Stimulated activated CD4-positive, alpha-beta T cell treated with anti-CD3 and anti-CD28 coated beads, TNF-alpha, amount 100 ng/mL, for 4 hours (primary cell): Measurements from ENCODE around the gene TTLL12.

Source experiments
- DNase-seq, 3 experiments: peaks; one replicate each; pipeline ENCODE4 v3.0.0-alpha.2; 2020; ENCODE audit warnings: low read depth in 3 of 3

TTLL12 gene

DNA sequence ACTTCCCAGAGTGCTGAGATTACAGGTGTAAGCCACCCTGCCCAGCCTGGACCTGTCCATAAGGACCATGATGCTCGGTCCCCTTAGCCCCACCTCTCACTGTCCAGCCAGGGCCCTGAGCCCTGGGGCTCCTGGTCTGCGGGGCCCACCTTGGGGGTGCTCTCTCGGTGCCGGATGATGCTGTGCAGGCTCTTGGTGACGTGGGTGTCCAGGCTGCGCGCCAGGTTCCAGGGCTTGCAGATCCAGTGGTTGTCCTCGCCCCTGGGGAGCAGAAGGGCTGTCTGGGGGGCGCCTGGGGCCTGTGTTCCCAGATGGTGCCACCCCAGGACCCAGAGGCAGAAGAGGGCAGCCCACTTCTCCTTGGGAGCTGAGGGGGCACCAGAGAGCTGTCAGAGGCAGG, 13.4 kb downstream of the TTLL12 start:
- no peak for DNase-seq

DNA sequence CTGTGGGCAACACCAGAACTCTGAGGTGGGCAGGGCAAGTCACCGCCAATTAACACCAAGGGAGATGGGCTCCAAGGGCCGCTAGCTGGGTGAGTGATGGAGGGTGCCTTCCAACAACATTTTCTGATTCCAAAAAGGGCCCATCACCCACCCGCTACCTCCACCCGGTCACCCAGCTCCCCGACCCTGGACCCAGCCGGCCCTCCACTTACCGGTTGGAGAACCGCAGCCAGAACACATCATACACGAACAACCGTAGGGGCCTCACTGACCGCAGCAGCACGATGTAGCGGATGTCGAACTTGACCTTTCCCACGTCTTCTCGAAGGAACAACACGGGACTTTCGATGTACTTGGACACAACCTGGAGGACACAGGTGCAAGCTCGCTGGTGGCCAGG, 14.7 kb downstream of the TTLL12 start:
- no peak for DNase-seq

DNA sequence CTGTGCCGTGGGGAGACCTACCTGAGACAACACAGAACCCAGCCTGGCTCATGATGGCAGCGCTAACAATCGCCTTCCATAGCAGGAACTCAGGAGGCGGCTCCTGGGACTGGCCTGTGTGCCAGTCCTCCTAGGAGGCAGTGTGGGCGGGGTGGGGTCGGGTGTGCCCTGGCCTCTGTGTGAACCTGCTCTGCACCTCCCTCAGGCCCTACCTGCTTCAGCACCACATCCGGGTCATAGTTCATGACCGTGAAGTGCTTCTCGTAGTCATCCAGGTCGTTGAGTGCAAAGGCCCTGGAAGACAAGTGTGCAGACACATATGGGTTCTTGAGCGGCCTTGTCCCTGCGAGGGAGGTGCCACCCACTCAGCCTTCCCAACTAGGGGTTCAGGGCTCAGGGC, 15.3 kb downstream of the TTLL12 start:
- DNase-seq: no peak

DNA sequence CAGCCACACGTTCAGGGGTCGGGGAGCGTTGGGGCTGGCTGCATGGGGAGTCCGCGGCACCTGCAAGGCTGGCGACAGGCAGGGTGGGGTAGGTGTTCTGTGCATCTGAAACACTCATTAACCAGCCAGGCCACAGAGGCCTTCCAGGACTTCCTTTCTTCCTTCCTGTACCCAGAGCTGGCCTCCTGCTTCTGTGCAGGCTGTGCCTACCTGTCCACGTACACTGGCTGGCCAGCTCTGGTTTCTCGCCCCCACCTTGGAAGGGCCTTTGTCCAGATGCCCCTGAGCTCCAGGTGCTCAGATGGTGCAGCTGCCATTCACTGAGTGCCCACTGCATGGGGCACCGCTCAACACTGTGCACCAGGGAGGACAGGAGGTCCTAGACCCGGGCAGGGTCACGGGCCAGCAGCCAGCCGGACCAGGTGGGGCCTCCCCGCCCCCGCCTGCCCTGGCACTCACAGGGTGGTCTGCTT, 15.9 kb downstream of the TTLL12 start:
- no peak for DNase-seq

DNA sequence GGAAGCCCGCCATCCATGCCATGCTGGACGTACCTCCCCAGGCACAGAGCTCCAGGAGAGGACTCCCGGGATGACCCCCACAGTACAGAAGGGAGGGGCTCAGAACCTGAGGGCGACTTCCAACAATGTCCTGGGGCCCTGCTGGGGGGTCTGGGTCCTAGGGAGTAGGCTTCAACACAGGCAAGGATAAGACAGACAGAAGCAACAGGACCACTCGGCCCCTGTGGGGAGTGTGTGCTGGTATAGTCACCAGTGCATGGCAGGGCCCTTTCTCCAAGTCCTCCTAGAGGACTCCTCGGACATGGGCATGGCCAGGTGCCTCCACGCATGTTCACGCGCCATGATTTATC, 16.8 kb downstream of the TTLL12 start:
- DNase-seq: no peak

DNA sequence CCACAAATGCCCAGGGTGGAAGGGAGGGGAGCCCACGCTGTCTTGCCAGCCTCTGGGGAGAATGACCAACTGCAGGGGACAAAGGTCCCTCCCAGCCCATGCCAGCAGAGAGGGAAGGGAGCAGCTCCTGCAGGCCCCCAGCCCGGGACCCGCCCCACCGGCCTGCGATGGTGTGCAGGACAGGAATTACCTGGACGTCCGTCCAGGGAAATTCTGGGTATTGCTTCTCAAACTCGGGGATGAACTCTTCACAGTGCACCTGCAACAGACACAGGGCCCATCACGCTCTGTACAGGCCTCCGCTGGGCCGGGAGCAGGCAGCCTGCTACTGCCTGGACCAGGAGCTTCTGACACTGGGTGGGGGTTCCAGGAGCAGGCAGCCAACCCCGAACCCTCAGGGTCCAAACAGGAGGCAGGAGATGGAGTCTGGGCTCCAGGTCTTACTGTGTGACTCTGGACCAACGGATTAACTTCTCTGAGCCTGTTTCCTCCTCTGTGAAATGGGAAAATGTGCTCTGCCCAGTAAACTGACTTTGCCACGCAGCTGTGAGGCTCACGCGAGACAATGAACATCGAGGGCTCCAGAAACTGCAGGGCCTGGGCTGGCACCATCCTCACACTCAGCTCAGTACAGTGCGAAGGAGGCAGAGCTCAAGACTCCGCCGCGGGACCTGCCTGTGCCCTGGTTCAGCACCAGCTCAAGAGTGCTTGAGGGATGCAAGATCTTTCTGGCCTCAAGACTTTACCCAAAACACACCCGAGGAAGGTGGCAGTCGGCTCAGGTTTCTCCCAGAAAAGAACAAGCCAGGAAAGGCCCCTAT, 17.4 kb downstream of the TTLL12 start:
- no peak for DNase-seq

DNA sequence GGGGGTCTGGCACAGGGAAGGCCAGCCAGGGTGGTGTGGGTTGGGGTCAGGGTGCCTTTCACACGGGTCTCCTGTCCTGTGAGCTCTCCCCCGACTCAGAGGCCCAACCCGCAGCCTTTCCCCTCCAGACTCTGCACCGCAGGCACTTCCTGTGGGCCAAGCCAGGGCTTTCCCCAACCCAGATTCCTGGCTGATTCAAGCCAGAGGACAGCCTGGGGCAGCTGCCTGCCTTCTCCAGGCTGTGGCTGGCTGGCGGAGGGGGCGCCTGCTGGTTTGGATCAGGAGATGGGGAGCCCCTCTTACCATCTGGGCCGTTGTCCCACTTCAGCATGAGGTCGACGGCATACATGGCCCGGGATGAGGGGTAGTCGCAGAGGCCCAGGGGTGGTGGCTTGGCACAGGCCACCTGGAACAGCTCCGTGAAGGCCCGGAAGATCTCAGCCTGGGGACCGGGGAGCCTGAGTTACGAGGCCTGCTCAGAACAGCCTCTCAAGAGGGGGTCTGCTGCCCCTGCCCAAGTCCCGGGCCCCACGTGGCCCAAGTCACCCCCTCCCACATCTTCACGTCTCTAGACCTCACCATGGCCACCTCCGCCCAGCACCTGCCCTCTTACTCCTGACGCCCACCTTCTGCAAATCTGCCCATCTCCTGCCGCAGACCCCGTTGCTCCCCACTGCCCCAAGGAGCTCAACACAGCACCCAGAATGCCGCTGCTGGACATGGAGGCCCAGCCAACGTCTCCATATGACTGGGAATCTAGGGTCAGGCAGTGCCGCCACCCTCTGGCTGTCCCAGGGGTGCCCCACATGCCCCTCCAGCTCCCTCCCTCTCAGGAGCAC, 18.2 kb downstream of the TTLL12 start:
- DNase-seq: no peak

DNA sequence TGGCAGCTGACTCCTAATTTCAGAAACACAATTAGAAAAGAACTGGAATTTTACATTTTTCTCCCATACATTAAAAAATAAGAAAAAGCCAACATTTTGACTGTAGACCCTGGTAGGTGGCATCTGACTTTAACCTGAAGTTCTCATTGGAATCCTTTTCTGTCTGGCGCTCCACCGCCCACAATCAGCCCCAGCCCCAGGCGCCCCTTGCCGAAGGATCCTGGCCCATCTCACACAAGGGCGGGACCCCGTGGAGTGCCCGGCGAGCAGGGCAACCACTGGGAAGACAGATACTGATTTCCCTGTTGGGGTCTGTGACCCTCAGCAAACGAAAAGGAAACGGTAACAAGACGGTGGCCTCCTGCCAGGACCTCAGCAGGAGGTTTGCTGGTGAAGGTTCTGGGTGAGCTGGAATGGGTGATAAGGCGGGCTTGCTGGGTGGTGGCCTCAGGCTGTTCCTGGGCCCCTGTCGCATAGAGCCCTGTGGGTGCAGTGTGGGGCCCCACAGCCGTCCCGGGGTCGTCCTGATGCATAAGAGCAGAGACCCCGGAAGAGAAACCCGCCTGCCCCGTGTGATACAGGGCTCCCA, 19.8 kb downstream of the TTLL12 start:
- DNase-seq: no peak

DNA sequence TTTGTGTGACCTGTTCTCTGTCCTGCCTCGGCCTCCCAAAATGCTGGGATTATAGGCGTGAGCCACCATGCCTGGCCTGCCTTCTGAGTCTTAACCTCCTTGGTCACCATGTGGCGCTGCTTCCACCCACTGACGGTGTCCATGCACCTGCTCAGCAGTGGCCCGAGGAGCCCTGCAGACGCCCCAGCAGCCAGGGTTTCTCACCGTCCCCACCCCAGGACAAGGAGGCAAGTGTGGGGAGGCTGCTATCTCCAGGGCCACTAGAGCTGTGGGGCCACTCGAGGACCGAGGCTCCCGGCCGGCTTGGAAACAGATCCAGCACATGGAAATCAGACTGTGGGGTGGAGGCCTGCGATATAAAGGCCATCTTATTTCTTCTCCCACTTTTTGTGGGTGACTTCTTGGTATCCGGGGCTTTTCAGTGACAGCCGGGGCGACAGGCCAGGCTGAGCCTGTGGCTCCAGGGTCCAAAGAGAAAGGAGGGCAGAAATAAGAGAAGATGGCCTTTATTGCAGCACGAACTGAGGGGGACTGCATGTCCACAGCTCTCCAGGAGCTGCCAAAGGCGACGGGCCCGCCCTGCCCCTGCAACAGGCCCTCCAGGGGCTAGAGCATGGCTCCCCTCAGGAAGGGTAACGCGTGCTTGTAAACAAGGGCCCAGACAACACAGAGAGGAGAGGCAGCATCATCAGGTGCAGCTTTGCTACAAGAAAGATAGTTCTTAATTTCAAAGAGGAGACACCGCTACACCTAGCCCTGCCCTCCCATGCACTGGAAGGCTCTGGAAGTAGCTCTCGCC, 20.6 kb downstream of the TTLL12 start:
- no peak for DNase-seq

DNA sequence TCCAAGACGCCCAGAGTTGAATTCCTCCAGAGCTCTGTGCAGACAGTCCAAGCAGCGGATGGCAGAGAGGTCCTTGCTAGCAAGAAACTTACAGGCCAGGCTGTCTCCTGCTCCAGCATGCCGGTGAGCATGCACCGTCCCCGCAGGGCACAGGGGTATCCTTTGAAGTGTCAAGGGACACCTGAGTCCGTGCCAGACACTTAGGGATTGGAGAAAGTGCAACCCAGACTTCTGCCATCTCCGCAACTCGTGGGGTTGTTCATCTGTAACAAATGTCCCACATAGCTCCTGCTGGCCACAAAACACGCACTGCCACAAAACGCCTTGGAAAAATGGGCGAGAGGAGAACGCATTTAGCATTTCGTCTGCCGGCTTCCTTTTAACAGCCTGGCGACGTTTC, 22.3 kb downstream of the TTLL12 start:
- no peak for DNase-seq

DNA sequence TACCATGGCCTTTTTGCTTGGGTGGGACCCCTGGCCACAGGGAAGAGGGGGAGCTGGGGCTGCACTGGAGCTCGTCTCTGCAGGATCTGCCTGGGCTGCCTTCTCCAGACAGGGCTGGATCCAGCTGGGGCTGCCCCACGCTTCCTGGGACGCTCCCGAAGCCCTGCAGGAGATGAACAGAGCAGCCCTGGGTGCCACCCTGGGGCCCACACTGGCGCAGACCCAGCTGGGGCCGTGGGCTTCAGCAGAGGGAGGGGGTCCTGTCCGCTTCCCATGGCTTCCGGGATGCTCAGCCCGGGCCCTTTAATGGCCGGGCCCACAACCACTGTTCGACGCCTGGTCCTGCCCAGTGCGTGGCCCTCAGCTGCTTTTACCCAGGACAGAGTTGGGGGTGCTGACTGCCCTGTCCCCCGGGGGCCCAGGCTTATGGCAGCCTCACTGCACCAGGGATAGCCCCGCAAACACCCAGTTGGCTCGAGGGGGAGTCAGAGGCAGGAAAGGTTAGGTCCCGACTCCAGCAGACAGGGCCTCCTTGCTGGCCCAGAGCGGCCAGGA, 23.6 kb downstream of the TTLL12 start:
- no peak for DNase-seq

DNA sequence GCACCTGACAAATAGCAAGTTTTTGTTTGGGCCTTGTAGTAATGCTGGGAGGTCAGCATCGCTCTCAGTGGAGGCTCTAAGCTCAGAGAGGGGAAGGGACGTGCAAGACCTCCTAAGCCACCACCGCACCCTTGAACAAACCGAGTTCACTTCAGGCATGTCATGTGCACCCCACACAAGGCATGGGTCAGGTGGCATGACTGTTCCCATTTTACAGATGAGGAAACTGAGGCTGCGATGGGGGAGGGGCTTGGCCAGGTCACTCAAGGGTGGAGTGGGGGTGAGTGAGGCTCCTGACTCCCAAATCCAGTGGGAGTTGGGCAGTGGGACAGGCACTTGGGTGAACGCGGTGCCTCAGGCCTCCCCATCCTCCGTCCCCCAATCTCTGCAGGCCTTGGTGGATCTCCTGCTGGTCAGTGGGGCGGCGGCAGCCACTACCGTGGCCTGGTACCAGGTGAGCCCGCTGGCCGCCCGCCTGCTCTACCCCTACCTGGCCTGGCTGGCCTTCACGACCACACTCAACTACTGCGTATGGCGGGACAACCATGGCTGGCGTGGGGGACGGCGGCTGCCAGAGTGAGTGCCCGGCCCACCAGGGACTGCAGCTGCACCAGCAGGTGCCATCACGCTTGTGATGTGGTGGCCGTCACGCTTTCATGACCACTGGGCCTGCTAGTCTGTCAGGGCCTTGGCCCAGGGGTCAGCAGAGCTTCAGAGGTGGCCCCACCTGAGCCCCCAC, 24.4 kb downstream of the TTLL12 start:
- DNase-seq: no peak

DNA sequence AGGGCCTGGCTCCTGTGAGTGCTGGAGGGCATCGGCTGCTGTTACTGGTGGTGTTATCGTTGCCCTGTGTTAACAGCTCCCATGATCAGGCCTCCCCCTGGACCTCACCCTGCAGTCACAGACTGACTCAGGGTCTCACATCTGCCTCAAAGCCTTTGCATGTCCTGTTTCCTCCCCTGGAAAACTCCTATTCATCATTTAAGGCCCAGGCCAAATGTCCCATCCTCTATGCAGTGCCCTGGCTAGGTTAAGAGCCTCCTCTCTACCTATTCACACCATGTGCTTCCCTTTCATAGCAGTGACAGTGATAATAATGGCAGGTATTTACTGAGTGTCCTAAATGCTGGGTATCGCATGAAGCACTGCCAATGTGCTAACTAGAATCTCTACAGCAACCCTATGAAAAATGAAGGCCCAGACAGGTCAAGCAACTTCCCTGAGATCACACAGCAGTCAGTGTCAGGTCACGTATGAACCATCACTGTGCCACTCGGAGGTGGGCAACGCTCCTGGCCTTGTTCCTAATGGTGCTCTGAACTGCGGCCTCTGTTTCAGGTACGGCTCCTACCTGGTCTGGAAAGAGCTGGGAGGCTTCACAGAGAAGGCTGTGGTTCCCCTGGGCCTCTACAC, 26.3 kb downstream of the TTLL12 start:
- DNase-seq: no peak

DNA sequence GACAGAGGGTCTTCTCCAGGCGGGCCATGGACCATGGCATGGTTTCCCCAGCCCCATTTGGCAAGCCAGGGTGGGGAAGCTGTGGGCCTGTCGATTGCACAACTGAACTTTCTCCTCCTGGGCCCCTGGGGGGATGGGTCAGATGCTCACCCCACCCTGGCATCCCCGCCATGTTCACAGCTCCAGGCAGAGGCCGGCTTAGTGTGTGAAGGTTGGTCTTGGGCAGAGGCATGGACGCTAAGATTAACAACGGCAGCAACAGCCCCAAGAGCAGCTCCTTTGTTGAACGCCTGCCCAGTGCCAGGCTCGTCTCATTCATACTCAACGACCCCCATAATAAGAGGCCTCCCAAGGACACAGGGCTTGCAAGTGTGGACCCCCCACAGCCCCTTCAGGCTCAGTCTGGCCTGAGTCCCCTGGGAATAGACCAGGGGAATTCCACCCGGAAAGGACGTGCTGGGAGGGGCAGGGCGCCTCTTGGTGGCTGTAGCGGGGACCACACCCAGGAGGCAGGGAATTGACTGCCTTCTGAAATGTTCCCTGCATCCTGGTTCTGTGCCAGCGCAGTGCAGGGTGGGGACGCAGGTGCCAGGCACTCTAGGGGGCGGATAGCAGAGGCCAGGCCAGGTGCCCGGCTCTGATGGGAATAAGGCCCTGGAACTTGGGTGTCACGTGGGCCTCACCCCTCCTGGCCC, 27.3 kb downstream of the TTLL12 start:
- DNase-seq: no peak

DNA sequence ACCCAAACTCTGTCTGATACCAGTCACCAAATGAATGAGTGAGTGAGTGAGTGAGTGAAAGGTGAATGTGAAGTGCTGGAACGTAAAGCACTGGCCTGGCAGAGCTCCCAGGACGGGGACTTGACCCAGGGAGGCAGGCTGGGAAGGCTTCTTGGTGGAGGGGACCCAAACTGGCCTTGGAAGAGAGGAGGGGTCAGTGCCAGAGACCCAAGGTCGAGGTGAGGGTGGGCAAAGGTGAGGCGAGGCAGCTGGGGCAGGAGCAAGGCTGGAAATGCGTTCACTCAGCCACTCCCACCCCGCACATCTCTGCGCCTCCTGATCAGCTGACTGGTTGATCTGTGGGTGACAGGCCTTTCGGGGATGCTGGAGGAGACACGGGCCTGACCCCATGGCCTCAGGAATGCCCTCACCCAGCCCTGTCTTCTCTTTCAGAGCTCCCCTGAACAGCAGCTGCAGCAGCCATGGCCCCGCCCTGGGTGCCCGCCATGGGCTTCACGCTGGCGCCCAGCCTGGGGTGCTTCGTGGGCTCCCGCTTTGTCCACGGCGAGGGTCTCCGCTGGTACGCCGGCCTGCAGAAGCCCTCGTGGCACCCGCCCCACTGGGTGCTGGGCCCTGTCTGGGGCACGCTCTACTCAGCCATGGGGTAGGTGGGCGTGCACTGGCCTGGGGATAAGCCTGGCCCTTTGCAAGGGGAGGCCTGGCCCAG, 28.0 kb downstream of the TTLL12 start:
- DNase-seq: no peak

DNA sequence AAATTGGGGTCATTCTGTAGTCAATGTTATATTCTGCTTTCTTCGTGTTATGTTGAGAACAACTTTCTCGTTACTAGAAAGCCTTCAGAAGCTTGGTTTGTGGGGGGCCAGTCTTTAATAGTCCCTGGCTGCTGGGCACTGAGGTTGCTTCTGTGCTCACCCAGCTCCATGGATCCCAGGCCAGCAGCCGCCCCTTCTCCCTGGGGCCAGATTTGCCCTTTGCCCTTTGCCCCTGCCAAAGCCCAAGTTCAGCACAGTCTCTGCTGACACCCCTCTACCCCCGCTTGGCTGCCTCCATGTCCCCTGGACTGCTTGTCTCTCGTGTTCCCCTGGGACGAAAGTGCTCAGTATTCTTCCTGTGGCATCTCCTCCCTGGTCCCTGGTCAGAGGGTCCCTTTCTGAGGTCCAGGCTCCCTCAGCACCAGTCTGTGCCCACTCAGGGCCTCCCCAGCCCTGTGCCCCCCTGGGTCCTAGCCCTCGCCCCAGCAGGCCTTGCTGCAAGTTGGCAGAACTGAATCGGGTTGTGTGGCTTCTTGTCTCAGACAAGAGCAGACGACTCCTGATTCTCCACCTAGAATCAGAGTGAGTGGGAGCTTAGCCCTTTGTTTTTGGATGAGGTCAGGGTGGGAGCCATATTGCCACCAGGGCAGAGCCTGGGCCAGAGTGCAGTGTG, 28.9 kb downstream of the TTLL12 start:
- no peak for DNase-seq

DNA sequence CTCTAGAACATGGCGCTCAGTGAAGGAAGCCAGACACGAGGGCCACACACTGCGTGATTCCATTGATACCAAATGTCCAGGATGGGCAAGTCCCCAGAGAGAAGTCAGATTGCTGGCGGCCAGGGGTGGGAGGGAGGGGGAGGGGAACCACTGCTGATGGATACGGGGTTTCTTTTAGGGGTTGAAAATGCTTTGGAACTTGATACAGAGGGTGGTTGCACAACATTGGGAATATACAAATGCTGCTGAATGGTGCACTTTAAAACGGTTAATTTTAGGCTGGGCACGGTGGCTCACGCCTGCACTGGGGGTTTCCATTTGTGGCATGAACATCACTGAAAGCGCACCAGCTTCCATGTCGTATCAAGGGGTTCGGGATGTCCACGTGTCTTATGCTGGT, 30.5 kb downstream of the TTLL12 start:
- DNase-seq: no peak

DNA sequence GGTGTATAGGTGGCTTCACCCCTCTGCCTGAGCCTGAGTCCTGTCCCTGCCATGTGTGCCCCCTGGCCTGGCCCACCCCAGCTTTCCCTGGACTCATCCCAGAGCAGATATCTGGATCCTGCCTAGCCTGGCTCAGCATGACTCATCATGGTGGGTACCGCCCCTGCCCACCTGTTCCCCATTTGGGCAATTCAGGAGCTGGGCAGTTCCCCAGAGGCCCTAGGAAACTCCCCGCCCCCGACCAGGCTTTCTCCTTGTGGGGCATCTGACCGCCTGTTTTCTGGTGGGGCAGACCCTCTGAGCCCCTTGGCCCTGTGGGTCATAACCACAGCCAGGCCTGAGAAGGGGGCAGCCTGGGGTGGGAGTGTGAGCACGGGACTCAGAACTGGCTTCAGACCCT, 31.1 kb downstream of the TTLL12 start:
- no peak for DNase-seq
